ENCODE data around the gene TPK1. TPM values are rescaled to one million over a fixed set of nuclear protein-coding genes. Genes with fewer than 3 reads are reported as not detected.
A peak's percentile ranks its signal among the peaks of the same experiment; 100 is the strongest.

Gene TPK1
- total and polyA plus RNA-seq, 2 donors (not counting 1 experiment from before 2014, with no cell fraction given), result 2.4 to 4.1 TPM

GRCh38 chr7:144836545-144836842 is 641 bp upstream of the TPK1 start:
- H3K4me2 ChIP-seq (ENCODE audit: extremely low read depth, insufficient read depth, low read length), result no peak overlapping the region
- no peak overlapping the region for H2AFZ ChIP-seq (ENCODE audit: low read length)
- no peaks in the 10 kb centered on the region for H3K27me3 ChIP-seq (ENCODE audit: control insufficient read depth, insufficient read depth, low read length)
- peaks cover 3% of the 10 kb centered on the region for H3K4me1 ChIP-seq (ENCODE audit: control insufficient read depth, extremely low read depth, insufficient read depth, low read length)
- no peak overlapping the region for H3K4me3 ChIP-seq (replicated peaks in 1 of 4; ENCODE audit: control extremely low read depth in 1 of 4, insufficient read depth in 1 of 4, low read depth in 3 of 4, low read length in 4 of 4)
- no peak overlapping the region for H3K27ac ChIP-seq (ENCODE audit: insufficient read depth, low read length)
- H3K9ac ChIP-seq (ENCODE audit: insufficient read depth, low read length), result no peak overlapping the region
- no peak for DNase-seq (ENCODE audit: low read depth in 2 of 2)
- H3K79me2 ChIP-seq (ENCODE audit: control insufficient read depth, insufficient read depth, low read length), result no peaks in the 10 kb centered on the region
- H3K36me3 ChIP-seq (ENCODE audit: control insufficient read depth, insufficient read depth, low read length), result no peaks in the 10 kb centered on the region
- no peaks in the 10 kb centered on the region for H4K20me1 ChIP-seq (ENCODE audit: control insufficient read depth, extremely low read depth, insufficient read depth, low read length)
- no peaks in the 10 kb centered on the region for H3K9me3 ChIP-seq (ENCODE audit: control insufficient read depth, insufficient read depth, low read depth, low read length)
- TF ChIP-seq CTCF (conservative IDR thresholded peaks at IDR 0.05 in 1 of 2, IDR thresholded peaks at IDR 0.05 in 1 of 2; ENCODE audit: low read depth in 1 of 2, low read length in 2 of 2) (no peak), EZH2 (IDR thresholded peaks at IDR 0.05; ENCODE audit: low read length, missing control alignments) (no peak)

- no peaks in the 10 kb centered on the region for H3K36me3 ChIP-seq (ENCODE audit: control insufficient read depth, insufficient read depth, low read length)
- no peak for TF ChIP-seq EZH2 (IDR thresholded peaks at IDR 0.05; ENCODE audit: low read length, missing control alignments)
- no peak for TF ChIP-seq CTCF (conservative IDR thresholded peaks at IDR 0.05 in 1 of 2, IDR thresholded peaks at IDR 0.05 in 1 of 2; ENCODE audit: low read depth in 1 of 2, low read length in 2 of 2)
- peak; percentile 57 to 65 for DNase-seq (ENCODE audit: low read depth in 2 of 2)
- peak overlapping the region; percentile 63 to 86 (median 74) for H3K4me3 ChIP-seq (replicated peaks in 1 of 4; ENCODE audit: control extremely low read depth in 1 of 4, insufficient read depth in 1 of 4, low read depth in 3 of 4, low read length in 4 of 4)
- H3K4me2 ChIP-seq (ENCODE audit: extremely low read depth, insufficient read depth, low read length), result peak overlapping the region; percentile 76
- H2AFZ ChIP-seq (ENCODE audit: low read length), result peak overlapping the region; percentile 93
- H3K27ac ChIP-seq (ENCODE audit: insufficient read depth, low read length), result peak overlapping the region; percentile 61
- H3K79me2 ChIP-seq (ENCODE audit: control insufficient read depth, insufficient read depth, low read length), result no peaks in the 10 kb centered on the region
- H3K9me3 ChIP-seq (ENCODE audit: control insufficient read depth, insufficient read depth, low read depth, low read length), result no peaks in the 10 kb centered on the region
- H3K9ac ChIP-seq (ENCODE audit: insufficient read depth, low read length), result peak overlapping the region; percentile 63
- H3K4me1 ChIP-seq (ENCODE audit: control insufficient read depth, extremely low read depth, insufficient read depth, low read length), result peaks cover 6% of the 10 kb centered on the region
- H4K20me1 ChIP-seq (ENCODE audit: control insufficient read depth, extremely low read depth, insufficient read depth, low read length), result no peaks in the 10 kb centered on the region
- H3K27me3 ChIP-seq (ENCODE audit: control insufficient read depth, insufficient read depth, low read length), result no peaks in the 10 kb centered on the region
Observed at GRCh38 chr7:144835155-144835611, 670 bp downstream of the TPK1 start.

GRCh38 chr7:144834641-144835144 is 1.2 kb downstream of the TPK1 start:
- H3K27ac ChIP-seq (ENCODE audit: insufficient read depth, low read length), result peak overlapping the region; percentile 61
- no peak for DNase-seq (ENCODE audit: low read depth in 2 of 2)
- no peaks in the 10 kb centered on the region for H4K20me1 ChIP-seq (ENCODE audit: control insufficient read depth, extremely low read depth, insufficient read depth, low read length)
- H3K79me2 ChIP-seq (ENCODE audit: control insufficient read depth, insufficient read depth, low read length), result no peaks in the 10 kb centered on the region
- no peaks in the 10 kb centered on the region for H3K27me3 ChIP-seq (ENCODE audit: control insufficient read depth, insufficient read depth, low read length)
- H3K4me2 ChIP-seq (ENCODE audit: extremely low read depth, insufficient read depth, low read length), result peak overlapping the region; percentile 76
- H3K36me3 ChIP-seq (ENCODE audit: control insufficient read depth, insufficient read depth, low read length), result no peaks in the 10 kb centered on the region
- H2AFZ ChIP-seq (ENCODE audit: low read length), result peak overlapping the region; percentile 93
- TF ChIP-seq CTCF (conservative IDR thresholded peaks at IDR 0.05 in 1 of 2, IDR thresholded peaks at IDR 0.05 in 1 of 2; ENCODE audit: low read depth in 1 of 2, low read length in 2 of 2), result no peak
- no peak for TF ChIP-seq EZH2 (IDR thresholded peaks at IDR 0.05; ENCODE audit: low read length, missing control alignments)
- H3K9me3 ChIP-seq (ENCODE audit: control insufficient read depth, insufficient read depth, low read depth, low read length), result no peaks in the 10 kb centered on the region
- H3K4me1 ChIP-seq (ENCODE audit: control insufficient read depth, extremely low read depth, insufficient read depth, low read length), result peaks cover 6% of the 10 kb centered on the region
- H3K9ac ChIP-seq (ENCODE audit: insufficient read depth, low read length), result peak overlapping the region; percentile 63
- H3K4me3 ChIP-seq (replicated peaks in 1 of 4; ENCODE audit: control extremely low read depth in 1 of 4, insufficient read depth in 1 of 4, low read depth in 3 of 4, low read length in 4 of 4), result peak overlapping the region; percentile 63 to 86 (median 74)
